Activated CD8-positive, alpha-beta memory T cell treated with anti-CD3 and anti-CD28 coated beads for 48 hours (primary cell): ENCODE data around the gene MIOX.

Experiments used
- DNase-seq, 3 experiments: peaks; one replicate each; pipeline ENCODE4 v3.0.0-alpha.2; 2020; ENCODE audit warnings: low read depth in 2 of 3, low spot score in 2 of 3

MIOX gene

GRCh38 chr22:50486561-50487289 is at the start of gene MIOX:
Gene MIOX (plus strand): TSS chr22:50486859. CDS start chr22:50486898, 39 bp downstream.
- DNase-seq = no peak

- DNase-seq = no peak
These were observed 49.0 kb upstream of the MIOX start for GRCh38 chr22:50437511-50438304.

- DNase-seq = no peak
These were observed 48.1 kb upstream of the MIOX start for GRCh38 chr22:50438305-50439275.

- DNase-seq = no peak
These were observed 47.3 kb upstream of the MIOX start for GRCh38 chr22:50439314-50439870.

GRCh38 chr22:50439871-50440331 is 46.8 kb upstream of the MIOX start:
- no peak for DNase-seq

- no peak for DNase-seq
These were observed 46.0 kb upstream of the MIOX start for GRCh38 chr22:50440544-50441249.

GRCh38 chr22:50441428-50441993 is 45.1 kb upstream of the MIOX start:
- DNase-seq = no peak

- DNase-seq = no peak
These were observed 43.5 kb upstream of the MIOX start for GRCh38 chr22:50443197-50443596.

- no peak for DNase-seq
These were observed 42.6 kb upstream of the MIOX start for GRCh38 chr22:50443801-50444625.

- DNase-seq = no peak
These were observed 42.0 kb upstream of the MIOX start for GRCh38 chr22:50444663-50445062.

- no peak for DNase-seq
These were observed 41.4 kb upstream of the MIOX start for GRCh38 chr22:50445071-50445879.

- DNase-seq = no peak
These were observed 40.6 kb upstream of the MIOX start for GRCh38 chr22:50445880-50446707.

GRCh38 chr22:50446708-50447575 is 39.7 kb upstream of the MIOX start:
- DNase-seq = no peak

- DNase-seq = no peak
These were observed 38.8 kb upstream of the MIOX start for GRCh38 chr22:50447576-50448551.

- no peak for DNase-seq
These were observed 34.0 kb upstream of the MIOX start for GRCh38 chr22:50452649-50453048.
